ENCODE measurements around the gene PPM1L. TPM values are rescaled to one million over a fixed set of nuclear protein-coding genes. Genes with fewer than 3 reads are reported as not detected.
A peak's percentile ranks its signal among the peaks of the same experiment; 100 is the strongest.

PPM1L gene
- polyA plus RNA-seq, 1 donor = 12.6 TPM

DNA sequence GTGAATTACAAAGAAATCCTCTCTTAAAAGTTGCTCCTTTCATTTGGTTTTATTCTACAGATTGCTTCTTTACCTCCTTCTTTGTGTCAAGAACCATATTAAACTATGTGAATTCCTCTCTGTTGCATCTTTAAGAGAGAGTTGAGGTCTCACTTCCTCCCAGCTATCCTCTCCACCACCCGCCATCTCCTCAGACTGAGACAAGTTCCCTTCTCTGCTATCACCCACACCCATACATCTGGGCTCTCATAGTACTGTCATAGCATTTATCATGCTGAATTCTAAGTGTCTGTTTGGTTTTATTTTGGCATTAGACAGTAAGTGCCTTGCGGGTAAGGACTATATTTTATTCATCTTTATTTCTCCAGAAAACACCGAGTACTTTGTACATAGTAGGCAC, 294.9 kb downstream of the PPM1L start:
- DNase-seq = no peak

DNA sequence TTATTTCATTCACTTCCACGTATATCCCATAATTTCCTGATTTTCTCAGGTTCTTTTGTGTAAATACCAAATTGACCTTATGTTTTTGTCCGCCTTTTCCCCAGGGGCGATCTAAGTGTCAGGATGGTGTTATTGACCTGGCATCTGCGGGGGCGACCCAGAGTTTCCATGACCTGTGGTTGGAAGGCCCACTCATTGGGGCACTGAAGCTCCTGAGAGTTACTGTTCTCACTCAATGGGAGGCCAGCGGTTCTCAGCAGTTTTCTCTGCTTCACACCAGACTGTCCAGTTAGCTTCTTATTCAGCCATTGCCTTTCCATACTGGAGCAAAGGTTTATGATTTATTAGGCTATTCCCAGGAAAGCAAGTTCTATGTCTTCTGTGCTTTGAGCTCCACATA, 295.8 kb downstream of the PPM1L start:
- no peak for DNase-seq

DNA sequence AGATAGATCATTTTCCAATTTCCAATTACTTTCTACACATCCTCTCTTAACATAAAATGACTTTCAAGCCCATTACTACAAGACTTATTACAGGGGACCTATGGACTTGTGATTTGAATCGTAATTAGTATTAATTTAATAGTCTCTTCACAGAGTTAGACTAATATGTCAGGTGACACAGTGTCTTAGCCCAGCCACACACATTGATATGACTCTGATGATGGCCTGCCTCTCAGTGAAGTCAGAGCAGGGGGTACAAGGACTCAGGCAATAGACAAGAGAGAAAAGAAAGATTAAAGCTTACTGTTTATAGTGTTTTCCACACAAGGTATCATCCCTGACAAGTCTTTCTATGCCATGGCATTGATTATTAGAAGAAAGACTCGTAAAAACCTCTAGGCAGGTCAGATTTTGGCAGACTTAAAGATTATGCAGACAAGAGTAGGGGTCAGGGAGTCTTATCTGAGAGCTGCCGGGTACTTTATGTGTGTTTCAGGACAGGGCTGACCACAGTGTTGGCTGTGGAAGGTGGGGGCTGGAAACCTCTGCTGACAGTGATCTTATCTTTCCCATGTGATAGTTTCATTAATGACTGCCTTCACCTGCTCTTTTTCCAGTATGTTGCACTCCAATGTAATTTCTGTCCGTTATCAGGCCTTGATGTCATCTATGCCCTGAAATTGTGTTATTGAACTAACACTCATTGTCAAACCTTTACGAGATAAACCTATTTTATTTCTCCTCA, 299.0 kb downstream of the PPM1L start:
- DNase-seq = no peak

DNA sequence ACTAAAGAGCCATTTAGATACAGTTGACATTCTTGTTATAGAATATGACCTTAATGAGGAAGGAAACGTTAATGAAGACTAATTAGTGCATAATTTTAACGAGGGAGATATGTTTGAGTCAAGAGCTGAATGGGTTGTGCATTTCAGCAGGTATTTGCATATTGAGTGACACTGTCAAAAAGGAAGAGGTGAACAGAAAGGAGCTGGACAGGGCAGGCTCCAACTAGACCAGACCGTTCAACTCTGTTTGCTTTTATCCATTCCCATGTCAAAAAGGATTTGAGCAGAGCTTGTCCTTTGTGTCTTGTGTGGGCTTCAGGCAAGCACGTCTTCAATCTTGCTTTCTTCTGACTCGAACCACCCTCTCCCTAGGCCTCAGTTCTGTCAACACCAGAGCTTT, 308.4 kb downstream of the PPM1L start:
- no peak for DNase-seq

DNA sequence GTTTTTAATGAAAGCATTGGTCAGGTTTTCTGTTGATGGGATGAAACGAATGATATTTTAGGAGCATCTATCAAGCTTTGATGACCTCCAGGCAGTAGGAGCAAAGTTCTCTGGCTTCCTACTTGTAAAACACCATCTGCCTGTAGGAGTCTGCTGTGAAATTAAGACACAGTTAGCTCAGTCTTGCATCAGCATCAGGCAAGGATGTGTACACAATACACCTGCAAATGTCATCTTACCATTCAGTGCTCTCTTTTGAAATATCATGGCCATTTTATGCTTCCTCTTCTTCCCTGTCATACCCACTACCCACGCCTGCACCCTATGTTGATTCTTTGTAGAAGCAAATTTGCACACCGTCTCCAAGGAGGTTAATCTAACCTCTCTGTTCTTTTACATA, 310.9 kb downstream of the PPM1L start:
- DNase-seq = no peak

DNA sequence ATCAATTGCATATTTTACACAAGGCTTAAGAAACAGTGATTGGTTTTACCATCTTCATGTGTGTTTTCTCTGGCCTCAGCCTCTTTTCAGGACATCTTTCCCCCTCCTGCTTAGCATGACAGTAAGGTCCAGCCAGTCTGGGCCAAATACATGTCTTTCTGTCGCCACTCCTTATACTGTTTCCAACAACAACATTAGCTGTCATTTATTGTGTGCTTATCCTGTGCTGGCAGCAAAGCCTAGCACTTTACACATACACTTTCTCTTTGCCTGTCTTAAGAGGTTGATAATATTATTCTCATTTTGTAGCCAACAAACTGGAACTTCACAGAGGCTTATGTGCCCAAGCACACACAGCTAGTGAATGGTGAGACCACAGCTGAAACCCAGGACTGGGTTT, 311.3 kb downstream of the PPM1L start:
- no peak for DNase-seq

DNA sequence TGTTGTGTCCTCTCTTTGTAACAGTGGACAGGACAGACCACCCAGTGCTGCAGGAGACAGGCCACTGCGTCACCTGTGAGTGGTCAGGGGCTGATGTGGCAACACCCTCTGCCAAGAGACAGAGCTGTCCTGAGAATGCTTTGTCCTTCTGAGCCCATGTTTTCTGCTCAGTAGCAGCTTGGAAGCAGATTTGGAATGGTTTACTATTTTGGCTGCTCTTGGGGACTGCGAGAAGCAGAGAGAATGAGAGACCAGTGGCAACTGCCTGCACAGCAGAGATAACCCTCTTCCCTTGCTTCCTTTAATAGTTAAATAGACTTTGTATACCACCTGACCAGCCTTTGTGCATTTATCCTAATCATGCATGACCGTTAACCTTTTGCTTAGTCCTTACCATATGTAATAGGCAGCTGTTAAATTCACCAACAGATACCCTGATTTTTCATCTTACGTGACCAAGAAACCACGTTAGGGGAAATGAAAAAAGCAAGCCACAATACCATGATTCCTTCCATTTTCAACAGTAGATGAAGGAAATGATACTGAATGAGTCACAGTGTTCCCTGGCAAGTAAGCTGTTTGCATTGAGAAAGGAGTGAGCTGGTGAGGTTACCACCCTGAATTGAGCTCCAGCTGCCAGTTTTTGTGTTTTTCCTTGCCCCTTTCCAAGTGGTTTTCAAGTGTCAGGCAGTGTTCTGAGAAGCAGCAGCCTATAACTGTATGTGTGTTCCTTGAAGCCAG, 313.6 kb downstream of the PPM1L start:
- no peak for DNase-seq

DNA sequence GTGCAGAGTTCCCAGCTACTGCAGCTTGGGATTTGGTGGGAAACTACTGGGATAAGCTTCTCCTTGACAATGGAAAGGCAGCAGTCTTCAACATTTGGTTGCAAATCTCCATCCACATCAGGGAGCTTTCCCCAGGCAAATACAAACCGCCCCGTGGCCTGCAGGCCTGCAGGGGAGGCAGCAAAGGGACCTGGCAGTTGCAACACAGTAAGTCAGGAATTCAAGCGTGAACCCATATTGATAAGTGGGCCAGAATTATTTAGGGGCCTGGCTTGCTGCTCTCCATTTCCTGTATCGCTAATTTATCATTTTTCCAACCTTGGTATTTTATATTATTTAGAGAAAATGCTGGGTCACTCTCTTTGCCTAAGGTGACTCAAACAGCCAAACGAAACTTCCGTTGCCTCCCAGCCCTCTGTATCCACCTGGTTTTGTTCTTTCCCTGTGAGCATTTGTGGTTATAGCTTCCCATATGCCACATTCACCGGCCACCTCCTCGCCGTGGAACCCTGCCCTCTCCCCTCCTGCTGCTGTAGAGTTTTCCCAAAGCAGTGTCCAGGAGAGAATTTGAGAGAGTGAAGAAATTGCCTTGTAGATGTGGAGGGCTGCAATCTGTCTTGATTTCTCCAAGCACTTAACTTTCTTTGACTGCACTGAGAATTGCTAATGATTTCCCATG, 314.4 kb downstream of the PPM1L start:
- DNase-seq = no peak

DNA sequence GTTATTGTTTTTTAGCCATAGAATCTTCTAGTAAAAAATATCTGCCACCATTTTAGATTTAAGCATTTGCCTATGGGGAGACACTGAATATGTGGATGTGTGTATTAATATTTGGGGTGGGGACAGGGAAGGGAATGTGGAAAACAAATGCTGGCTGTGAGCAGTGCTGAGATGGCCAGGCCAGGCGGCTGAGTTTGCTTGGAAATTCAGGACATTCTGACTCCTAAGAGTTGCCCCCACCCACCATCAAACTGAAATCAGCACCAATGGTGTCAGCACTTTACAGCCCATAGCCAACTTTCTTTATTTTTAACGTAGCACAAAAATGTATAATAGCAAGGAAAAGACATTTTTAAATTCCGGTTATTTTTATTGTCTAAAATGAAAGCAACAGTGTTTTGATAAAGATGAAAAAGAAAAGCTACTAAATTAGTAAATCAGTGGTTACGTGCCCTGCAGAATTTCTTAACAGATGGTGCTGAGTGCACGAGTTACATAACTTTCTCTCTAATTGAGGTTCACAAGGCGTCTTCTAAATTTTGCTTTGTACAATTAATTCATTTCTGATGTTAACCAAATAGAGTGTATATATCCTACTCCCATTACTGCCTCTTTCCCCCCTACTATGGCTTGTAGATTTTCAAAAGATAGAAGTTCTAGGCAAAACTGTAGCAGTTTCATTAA, 315.1 kb downstream of the PPM1L start:
- DNase-seq = no peak

DNA sequence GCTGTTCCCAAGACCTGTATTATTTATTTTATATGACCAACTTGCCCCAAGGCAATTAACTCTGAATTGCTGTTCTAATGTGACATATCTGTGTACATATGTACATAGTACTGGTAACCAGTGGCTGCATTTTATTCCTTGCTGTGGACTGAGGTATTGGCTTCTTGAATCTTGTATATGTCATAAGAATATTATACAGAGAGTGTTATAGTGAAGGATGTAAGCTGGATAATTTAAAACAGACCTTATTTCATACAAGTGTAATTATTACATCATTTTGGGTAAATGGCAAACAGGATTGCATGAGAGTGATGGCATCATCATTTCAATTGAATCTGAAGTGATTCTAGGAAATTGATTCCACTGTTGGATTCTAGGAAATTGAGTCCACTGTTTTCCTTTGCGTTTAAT, 316.2 kb downstream of the PPM1L start:
- DNase-seq = no peak

DNA sequence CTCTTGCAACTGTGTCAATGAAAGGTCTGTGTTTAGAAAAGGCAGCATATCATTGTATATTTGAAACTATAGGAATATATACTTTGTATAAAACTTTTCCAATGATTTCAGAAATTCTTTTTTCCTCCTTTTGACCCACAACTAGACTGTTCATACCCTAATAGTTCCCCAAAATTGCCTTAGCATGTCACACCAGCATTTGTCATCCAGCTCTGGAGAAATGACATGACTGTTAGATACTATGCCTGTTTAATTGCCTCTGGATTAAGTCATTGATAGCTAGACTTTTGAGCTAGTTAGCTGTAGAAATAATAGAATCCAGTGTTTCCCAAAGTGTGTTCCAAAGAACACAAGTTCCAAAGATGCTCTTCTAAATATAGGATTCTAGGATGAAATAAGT, 316.7 kb downstream of the PPM1L start:
- no peak for DNase-seq

DNA sequence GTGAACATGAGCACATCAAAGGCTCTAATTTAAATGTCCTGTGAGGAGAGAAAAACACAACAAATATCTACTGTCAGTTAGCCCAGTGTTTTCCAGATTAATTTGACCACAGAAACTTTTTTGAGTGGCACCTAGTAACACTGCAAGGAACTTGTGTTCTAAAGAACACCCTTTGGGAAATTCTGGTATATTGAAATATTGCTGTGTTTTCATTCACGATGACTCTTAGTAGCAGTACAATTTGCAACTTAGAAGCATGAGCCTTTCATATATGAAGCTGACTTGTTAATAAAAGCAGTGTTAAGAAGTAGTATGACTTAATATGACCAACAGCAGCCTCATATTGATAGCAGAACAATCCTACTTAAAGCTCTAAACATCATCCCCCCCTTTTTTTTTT, 317.1 kb downstream of the PPM1L start:
- no peak for DNase-seq

DNA sequence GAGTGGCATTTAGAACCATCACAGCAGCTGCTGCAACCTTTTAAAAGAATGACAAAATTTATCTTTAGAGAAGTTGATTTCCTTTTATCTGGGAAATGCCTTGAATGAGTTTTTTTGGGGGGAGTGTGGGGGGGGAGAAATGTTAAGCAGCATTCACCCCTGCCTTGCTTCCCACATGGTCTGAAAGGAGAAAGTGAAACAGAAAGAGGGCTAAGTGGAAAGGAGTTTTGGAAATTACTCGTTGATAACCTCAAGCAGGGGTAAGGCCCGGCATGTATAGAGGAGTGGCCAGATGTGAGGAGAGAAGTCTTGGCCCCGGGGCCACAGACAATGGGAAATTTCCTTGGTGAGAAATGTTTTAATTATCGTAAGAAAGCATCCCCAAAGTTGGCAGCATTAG, 325.6 kb downstream of the PPM1L start:
- no peak for DNase-seq

DNA sequence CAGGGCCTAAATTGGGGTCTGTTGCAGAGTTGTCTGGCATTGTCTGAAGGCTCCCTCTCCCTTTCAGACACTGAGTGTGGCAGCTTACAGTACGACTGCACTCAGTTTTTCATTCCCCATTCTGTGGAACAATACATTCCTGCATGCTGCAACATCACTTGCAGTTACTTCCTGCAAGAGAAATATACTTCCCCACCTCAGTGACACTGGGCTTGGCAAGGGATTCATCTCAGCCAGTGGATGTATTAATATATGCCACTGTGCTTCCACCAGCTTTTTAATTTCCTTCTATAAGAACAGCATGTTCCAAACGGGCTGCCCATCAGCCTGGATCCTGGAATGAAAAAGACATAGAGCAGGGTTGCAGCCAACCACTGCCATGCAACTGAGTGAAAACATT, 326.0 kb downstream of the PPM1L start:
- DNase-seq = no peak

DNA sequence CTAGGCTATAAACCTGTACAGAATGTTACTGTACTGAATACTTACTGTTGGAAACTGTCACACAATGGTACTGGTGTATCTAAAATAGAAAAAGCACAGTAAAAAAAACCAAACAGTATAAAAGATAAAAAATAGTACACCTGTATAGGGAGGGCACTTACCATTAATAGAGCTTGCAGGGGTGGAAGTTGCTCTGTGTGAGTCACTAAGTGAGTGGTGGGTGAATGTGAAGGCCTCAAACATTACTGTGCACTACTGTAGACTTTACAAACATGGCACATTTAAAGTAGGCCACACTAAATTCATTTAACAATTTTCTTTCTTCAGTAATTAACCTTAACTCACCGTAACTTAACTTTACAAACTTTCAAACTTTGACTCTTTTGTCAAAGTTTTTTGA, 327.1 kb downstream of the PPM1L start:
- no peak for DNase-seq

DNA sequence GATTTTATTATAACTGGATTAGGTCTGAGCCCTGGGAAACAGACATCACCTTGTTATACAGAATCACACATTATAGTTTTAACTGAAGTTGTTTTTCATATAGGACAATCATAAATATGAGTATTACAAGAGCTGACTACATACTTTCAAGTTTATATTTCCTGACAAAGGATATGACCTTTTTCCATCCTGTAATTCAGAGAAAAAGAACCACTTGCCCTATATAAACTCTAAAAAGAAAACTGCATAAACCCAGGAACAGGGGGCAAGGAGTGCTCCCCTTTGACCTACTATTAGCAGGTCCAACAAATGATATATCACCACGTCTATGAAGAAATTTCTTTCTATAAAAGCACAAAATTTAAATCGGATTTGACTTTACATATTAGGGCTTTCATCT, 328.2 kb downstream of the PPM1L start:
- DNase-seq = no peak

DNA sequence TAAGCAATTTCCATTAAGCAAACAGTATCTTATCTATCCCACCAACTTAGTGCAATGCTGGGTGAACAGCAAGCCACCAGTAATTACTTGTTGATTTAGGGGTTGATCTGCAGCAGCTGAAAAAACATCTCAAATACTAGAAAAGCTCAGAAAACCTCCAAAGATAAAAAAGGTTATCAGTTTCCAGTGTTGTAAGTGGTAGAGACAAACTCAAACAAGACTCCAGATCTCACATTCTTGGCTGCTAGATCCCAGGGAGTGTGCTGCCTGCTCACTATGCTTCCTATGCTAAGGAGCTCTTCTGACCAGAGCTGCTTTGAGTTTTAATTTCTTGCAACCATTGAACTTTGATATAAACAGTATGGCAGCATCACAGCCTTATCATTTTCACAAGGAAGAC, 337.9 kb downstream of the PPM1L start:
- DNase-seq = no peak

DNA sequence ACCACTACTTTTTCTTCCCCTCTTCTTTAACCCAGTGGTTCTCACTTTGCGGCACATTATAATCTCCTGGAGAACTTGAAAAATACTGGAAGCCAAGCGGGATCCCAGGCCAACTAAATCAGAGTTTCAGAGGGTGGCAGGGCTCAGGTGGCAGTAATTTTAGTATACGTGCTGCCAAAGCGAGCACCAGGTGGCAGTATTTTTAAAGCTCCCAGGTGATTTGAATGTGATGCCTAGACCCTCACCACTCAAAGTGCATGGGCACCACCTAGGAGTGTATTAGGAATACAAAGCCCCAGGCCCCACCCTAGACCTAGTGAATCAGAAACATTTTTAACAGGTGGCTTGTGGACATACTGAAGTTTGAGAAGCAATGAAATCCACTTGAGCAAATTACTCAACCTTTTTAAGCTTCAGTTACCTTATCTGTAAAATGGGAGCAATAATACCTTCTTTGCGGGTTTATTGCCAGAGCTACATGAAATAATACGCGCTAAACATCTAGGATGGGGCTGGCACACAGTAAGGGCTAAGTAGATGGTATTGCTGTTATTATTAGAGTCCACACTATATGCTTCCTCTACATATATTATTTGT, 340.8 kb downstream of the PPM1L start:
- DNase-seq = no peak

DNA sequence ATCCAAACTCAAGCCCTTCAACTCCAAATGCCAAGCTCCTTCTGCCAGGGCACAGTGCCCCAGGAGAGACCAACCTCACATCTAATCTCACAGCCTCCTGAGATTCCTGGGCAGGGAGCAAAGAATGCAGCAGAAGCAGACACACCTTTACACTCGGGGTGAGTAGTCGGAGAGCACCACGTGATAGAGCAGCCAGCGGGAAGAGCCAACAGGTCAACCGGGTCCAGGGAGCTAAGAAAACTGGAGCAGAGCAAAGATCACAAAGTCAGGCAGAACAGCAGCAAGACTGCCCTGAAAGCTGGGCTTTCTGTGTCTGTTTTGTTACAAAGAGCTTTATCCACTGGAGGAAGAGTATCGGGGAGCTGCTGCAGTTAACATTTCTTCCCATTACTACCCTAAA, 345.0 kb downstream of the PPM1L start:
- no peak for DNase-seq

DNA sequence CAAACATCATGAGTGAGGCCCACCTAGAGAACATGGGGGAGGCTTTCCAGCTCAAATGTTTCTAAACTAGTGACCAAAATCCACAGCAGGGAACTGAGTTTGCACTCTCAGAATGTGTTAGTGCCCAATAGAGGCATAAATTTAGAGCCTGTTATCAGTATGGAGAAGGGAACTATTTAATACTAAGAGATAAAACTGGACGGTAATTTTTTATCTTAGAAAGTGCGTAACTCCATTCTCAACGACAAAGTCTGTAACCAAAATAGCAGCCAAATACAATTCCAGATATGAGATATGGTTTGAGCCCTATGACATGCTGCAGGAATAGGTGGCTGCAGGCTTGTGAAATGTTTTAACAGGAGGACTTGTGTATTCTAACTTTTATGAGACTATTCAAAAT, 345.6 kb downstream of the PPM1L start:
- no peak for DNase-seq

DNA sequence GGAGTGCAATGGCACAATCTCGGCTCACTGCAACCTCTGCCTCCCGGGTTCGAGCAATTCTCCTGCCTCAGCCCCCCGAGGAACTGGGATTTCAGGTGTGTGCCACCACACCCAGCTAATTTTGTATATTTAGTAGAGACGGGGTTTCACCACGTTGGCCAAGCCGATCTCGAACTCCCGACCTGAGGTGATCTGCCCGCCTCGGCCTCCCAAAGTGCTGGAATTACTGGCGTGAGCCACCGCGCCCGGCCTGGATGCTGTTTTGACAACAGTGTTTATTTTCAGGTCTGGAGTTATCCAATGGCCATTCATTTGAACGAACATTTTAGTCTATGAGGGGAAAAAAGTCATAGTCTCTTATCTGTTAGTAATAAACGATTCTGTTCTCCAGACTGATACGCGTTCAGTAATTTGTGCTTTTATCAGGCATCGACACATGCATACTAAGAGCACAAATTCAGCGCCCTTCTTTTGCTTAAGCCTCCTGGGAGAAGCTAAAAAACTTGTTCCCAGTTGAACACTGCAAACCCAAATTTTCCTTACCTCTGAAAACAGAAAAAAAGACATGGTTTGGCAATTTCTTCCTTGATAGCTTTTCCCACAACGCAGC, 347.9 kb downstream of the PPM1L start:
- DNase-seq = peak; percentile 4

All from hindlimb muscle (tissue), 1 donor.